K562 (cell line): ENCODE measurements around the gene DYSF. TPM values are rescaled to one million over a fixed set of nuclear protein-coding genes. Genes with fewer than 3 reads are reported as not detected.

Experiments
- JUND ChIP-seq, 2 experiments: IDR thresholded peaks; 2 replicates in 1 of 2; 3 replicates in 1 of 2; pipeline ENCODE4 v1.6.1; 2011; ENCODE audit warnings: borderline replicate concordance in 2 of 2, low read depth in 2 of 2, low read length in 2 of 2, improper control_type of control experiment in 1 of 2, missing biosample characterization in 1 of 2, missing genetic modification characterization in 1 of 2, missing genetic modification reagents in 1 of 2
- THRAP3 ChIP-seq: fragments of 450-650 bp; IDR thresholded peaks from 2 replicates; pipeline ENCODE4 v1.6.1; 2016; ENCODE audit warnings: mild to moderate bottlenecking, inconsistent platforms, borderline replicate concordance
- ZNF830 ChIP-seq: fragments of 250-450 bp; sonication (Bioruptor Pico); IDR thresholded peaks from 2 replicates; pipeline ENCODE4 v1.5.0; 2021; ENCODE audit warnings: mild to moderate bottlenecking
- polyA plus RNA-seq, 8 experiments: library from polyadenylated mRNA; depleted of rRNA in 4 of 8; stranded (reverse) in 5 of 8; unstranded in 3 of 8; fragments of >200 nt; fragmentation: Nextera tagmentation in 2 of 8; fragmentation: Illumina TruSeq in 1 of 8; extraction: Ambion mirVana in 2 of 8; extraction: Trizol in 1 of 8; gene quantifications; 2 replicates each; pipeline versions ENCODE4 v1.2.1 to v1.2.3, GENCODE V29; 2011 to 2014; ENCODE audit warnings: inconsistent platforms in 1 of 8, missing spikeins in 1 of 8
- total RNA-seq, 7 experiments: library from RNA; depleted of rRNA in 6 of 7; stranded (reverse); fragments of >200 nt in 6 of 7; fragmentation: Illumina TruSeq in 2 of 7; extraction: Trizol in 2 of 7; gene quantifications; 2 replicates each; pipeline versions ENCODE4 v1.2.1 to v1.2.3, GENCODE V29; 2011 to 2021; ENCODE audit warnings: low replicate concordance in 1 of 7
- TF ChIP-seq, protein P1 (sequence below): sonication (generic); formaldehyde crosslinking; IDR thresholded peaks from 2 replicates; pipeline ENCODE4 v1.8.0; 2023; ENCODE audit warnings: mild to moderate bottlenecking, missing genetic modification reagents
- TF ChIP-seq, protein P2 (sequence below): fragments of 450-650 bp; IDR thresholded peaks from 2 replicates; pipeline ENCODE4 v1.6.1; 2014; ENCODE audit warnings: low read depth, mild to moderate bottlenecking, moderate library complexity, borderline replicate concordance
- TF ChIP-seq, protein P3 (sequence below): fragments of 250-450 bp; sonication (Bioruptor Pico); IDR thresholded peaks from 2 replicates; pipeline ENCODE4 v1.8.0; 2021; ENCODE audit warnings: moderate library complexity, mild to moderate bottlenecking, inconsistent platforms

The DYSF gene
- total and polyA plus RNA-seq, 9 of the 15 experiments (the other 6 are each of a cell fraction or from before 2014, with no cell fraction given): 0.01 to 0.80 (median 0.29) TPM

DNA sequence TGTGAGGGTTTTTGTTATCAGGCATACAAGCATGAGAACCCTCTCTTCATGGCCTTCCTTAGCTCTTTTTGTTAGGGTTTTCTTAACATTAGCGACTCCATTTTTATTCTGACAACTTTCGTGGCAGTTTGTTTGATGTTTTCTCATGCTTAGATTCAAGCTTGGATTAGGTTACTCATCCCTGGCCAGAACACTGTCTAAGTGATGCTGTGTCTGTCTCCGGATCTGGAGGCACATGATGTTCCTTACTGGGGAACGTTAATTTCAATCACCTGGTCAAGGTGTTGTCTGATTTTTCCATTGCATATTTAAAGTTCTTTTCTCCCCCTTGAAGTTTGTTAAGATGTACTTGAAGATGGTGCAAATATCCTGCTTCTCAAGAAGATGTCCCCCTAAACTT is 40.7 kb downstream of the DYSF start (continued):
- TF ChIP-seq, protein P1, sequence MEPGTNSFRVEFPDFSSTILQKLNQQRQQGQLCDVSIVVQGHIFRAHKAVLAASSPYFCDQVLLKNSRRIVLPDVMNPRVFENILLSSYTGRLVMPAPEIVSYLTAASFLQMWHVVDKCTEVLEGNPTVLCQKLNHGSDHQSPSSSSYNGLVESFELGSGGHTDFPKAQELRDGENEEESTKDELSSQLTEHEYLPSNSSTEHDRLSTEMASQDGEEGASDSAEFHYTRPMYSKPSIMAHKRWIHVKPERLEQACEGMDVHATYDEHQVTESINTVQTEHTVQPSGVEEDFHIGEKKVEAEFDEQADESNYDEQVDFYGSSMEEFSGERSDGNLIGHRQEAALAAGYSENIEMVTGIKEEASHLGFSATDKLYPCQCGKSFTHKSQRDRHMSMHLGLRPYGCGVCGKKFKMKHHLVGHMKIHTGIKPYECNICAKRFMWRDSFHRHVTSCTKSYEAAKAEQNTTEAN: no peak
- TF ChIP-seq THRAP3 (no peak), JUND (IDR thresholded peaks at IDR 0.05; ENCODE audit: borderline replicate concordance, low read depth, low read length) (no peak), JUND (tag; IDR thresholded peaks at IDR 0.05; ENCODE audit: borderline replicate concordance, low read depth, low read length) (no peak), ZNF830 (CRISPR knock-in tag) (no peak)
- TF ChIP-seq, protein P2, sequence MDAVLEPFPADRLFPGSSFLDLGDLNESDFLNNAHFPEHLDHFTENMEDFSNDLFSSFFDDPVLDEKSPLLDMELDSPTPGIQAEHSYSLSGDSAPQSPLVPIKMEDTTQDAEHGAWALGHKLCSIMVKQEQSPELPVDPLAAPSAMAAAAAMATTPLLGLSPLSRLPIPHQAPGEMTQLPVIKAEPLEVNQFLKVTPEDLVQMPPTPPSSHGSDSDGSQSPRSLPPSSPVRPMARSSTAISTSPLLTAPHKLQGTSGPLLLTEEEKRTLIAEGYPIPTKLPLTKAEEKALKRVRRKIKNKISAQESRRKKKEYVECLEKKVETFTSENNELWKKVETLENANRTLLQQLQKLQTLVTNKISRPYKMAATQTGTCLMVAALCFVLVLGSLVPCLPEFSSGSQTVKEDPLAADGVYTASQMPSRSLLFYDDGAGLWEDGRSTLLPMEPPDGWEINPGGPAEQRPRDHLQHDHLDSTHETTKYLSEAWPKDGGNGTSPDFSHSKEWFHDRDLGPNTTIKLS: no peak
- TF ChIP-seq, protein P3, sequence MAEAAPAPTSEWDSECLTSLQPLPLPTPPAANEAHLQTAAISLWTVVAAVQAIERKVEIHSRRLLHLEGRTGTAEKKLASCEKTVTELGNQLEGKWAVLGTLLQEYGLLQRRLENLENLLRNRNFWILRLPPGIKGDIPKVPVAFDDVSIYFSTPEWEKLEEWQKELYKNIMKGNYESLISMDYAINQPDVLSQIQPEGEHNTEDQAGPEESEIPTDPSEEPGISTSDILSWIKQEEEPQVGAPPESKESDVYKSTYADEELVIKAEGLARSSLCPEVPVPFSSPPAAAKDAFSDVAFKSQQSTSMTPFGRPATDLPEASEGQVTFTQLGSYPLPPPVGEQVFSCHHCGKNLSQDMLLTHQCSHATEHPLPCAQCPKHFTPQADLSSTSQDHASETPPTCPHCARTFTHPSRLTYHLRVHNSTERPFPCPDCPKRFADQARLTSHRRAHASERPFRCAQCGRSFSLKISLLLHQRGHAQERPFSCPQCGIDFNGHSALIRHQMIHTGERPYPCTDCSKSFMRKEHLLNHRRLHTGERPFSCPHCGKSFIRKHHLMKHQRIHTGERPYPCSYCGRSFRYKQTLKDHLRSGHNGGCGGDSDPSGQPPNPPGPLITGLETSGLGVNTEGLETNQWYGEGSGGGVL: no peak
